ENCODE measurements around the gene GSN. TPM values are rescaled to one million over a fixed set of nuclear protein-coding genes. Genes with fewer than 3 reads are reported as not detected.
A peak's percentile ranks its signal among the peaks of the same experiment; 100 is the strongest.

GSN gene
- total RNA-seq, 1 donor from 2014 or later = 72.1 TPM

DNA sequence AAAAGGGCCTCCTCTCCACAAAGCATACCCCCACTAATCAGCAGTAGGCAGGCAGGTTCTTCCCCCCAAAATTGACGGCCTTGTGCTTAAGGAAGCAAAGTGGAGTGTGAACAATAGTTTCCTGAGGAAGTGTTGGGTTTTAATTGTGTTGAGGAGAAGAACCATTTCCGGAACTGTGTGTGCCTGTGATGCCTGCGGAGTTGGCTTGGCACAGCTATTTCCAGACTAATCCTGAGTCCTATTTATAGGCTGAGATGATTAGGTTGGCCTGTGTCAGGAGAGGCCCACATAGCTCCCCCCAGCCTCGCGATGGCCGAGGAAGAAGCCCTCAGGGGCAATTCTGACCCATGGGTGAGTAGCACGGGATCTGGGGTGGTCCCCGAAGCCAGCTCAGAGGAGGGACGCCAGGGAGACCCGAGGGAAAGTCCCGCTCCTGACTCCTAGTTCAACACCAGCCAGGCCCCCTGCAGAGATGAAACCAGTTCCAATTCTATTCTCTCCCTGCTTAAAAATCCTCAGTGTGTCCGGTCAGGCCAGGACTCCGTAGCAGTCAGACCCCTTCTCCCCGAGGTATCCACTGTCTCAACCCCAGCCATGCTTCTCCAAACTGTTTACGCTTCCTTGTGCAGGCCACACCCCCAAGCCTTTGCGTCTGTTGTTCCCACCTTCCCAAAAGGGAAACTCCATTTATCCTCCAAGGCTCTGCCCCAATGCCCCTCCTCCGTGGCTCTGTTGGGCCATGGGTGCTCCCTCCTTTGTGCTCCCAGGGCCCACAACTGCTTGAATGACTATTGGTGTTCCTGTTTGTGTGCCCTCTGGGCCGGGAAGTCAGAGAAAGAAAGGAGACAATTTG, 18.1 kb downstream of the GSN start:
- peaks cover 5% of the 10 kb centered on the region for H3K27me3 Mint-ChIP-seq (ENCODE audit: insufficient read depth, low read depth)
- Histone ChIP-seq H3K79me2 (ENCODE audit: low read depth) (no peaks in the 10 kb centered on the region), H3F3A (ENCODE audit: low read depth) (peaks cover 60% of the 10 kb centered on the region), H3K27me3 (peaks cover 36% of the 10 kb centered on the region), H3K9ac (no peak overlapping the region), H3K9me3 (ENCODE audit: low read depth) (no peaks in the 10 kb centered on the region), H3K4me2 (peak overlapping the region; percentile 71), H2AFZ (replicated peaks) (no peak overlapping the region), H3K4me1 (peaks cover 54% of the 10 kb centered on the region), H3K27ac (no peak overlapping the region), H3K36me3 (no peaks in the 10 kb centered on the region), H3K4me3 (peak overlapping the region; percentile 16), H4K20me1 (ENCODE audit: low read depth) (peaks cover 32% of the 10 kb centered on the region)
- peak overlapping the region; percentile 78 for H3K27ac Mint-ChIP-seq
- TF ChIP-seq EZH2phosphoT487 (IDR thresholded peaks at IDR 0.05) = no peak
- TF ChIP-seq EZH2 (IDR thresholded peaks at IDR 0.05) = no peak
- TF ChIP-seq, protein P1, sequence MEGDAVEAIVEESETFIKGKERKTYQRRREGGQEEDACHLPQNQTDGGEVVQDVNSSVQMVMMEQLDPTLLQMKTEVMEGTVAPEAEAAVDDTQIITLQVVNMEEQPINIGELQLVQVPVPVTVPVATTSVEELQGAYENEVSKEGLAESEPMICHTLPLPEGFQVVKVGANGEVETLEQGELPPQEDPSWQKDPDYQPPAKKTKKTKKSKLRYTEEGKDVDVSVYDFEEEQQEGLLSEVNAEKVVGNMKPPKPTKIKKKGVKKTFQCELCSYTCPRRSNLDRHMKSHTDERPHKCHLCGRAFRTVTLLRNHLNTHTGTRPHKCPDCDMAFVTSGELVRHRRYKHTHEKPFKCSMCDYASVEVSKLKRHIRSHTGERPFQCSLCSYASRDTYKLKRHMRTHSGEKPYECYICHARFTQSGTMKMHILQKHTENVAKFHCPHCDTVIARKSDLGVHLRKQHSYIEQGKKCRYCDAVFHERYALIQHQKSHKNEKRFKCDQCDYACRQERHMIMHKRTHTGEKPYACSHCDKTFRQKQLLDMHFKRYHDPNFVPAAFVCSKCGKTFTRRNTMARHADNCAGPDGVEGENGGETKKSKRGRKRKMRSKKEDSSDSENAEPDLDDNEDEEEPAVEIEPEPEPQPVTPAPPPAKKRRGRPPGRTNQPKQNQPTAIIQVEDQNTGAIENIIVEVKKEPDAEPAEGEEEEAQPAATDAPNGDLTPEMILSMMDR (IDR thresholded peaks at IDR 0.05) = no peak
- peaks cover 2% of the 10 kb centered on the region for H3K9me3 Mint-ChIP-seq
- DNase-seq (ENCODE audit: low spot score) = peak; percentile 45
- peaks cover 70% of the 10 kb centered on the region for H3K4me1 Mint-ChIP-seq
- peak overlapping the region; percentile 67 for H3K4me3 Mint-ChIP-seq
- peaks cover 2% of the 10 kb centered on the region for H3K36me3 Mint-ChIP-seq

DNA sequence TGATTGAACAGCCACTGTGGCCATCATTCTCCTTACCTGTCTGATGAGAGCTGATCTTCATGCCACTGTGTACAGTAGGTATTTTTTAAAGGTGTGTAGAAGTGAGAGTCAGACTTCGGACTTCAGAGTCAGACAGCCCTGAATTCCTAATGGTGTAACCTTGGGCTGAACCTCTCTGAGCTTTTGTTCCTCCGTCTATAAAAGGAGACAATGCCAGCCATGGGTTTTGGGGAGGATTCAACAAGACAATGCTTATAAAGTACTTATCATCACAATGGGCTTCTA, 18.7 kb downstream of the GSN start:
- H3K9ac ChIP-seq = no peak overlapping the region
- Mint-ChIP-seq H3K27me3 (ENCODE audit: insufficient read depth, low read depth) (peaks cover 5% of the 10 kb centered on the region), H3K36me3 (peaks cover 2% of the 10 kb centered on the region), H3K4me3 (no peak overlapping the region), H3K9me3 (peaks cover 2% of the 10 kb centered on the region), H3K4me1 (peaks cover 68% of the 10 kb centered on the region), H3K27ac (peak overlapping the region; percentile 78)
- DNase-seq (ENCODE audit: low spot score) = no peak
- H3K4me3 ChIP-seq = peak overlapping the region; percentile 16
- H3K9me3 ChIP-seq (ENCODE audit: low read depth) = no peaks in the 10 kb centered on the region
- H4K20me1 ChIP-seq (ENCODE audit: low read depth) = peaks cover 32% of the 10 kb centered on the region
- H3K27me3 ChIP-seq = peaks cover 30% of the 10 kb centered on the region
- peaks cover 54% of the 10 kb centered on the region for H3K4me1 ChIP-seq
- H3K27ac ChIP-seq = no peak overlapping the region
- no peak for TF ChIP-seq EZH2 (IDR thresholded peaks at IDR 0.05)
- TF ChIP-seq EZH2phosphoT487 (IDR thresholded peaks at IDR 0.05) = no peak
- TF ChIP-seq, protein P1 (IDR thresholded peaks at IDR 0.05) = no peak
- peak overlapping the region; percentile 71 for H3K4me2 ChIP-seq
- H3K79me2 ChIP-seq (ENCODE audit: low read depth) = no peaks in the 10 kb centered on the region
- H3F3A ChIP-seq (ENCODE audit: low read depth) = peaks cover 60% of the 10 kb centered on the region
- no peak overlapping the region for H2AFZ ChIP-seq (replicated peaks)
- no peaks in the 10 kb centered on the region for H3K36me3 ChIP-seq

DNA sequence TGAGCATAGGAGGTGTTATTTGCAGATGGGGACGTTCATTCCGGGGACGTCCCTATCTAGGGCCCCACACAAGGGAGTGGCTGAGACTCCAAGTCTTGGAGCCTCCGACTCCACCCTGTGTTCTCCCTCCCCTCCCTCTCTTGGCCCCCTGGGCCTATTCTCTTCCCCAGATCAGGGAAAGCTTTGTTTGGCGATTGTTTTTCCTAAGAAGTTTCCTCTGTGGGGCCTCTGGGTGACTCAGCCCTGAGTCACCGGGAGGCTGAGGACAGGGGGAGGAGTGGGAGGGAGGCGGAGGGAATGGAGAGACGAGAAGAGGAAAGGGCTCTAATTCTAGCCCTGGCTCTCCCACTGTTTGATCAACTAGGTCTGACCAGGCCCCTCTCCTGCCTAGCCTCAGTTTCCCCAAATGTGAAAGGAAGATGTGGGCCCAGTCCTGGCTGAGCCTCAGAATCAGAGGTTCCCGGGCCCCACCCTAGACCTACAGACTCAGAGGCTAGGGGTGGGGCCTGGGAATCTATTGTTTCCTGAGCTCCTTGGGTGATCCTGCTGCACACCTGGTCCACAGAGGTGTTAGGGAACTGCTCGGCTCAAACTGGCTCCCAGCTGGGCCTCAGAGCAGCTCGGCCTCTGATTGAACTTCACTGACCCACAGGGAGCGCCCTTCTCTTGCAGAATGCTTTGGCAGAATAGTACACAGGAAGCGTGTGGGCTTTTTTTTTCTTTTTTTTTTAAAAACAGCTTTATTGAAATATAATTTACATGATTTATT, 19.2 kb downstream of the GSN start:
- Histone ChIP-seq H2AFZ (replicated peaks) (no peak overlapping the region), H3F3A (ENCODE audit: low read depth) (peaks cover 60% of the 10 kb centered on the region), H3K27ac (no peak overlapping the region), H3K9ac (no peak overlapping the region), H4K20me1 (ENCODE audit: low read depth) (peaks cover 32% of the 10 kb centered on the region), H3K79me2 (ENCODE audit: low read depth) (no peaks in the 10 kb centered on the region), H3K4me3 (peak overlapping the region; percentile 16), H3K27me3 (peaks cover 26% of the 10 kb centered on the region), H3K9me3 (ENCODE audit: low read depth) (no peaks in the 10 kb centered on the region), H3K36me3 (no peaks in the 10 kb centered on the region), H3K4me2 (peak overlapping the region; percentile 71), H3K4me1 (peaks cover 54% of the 10 kb centered on the region)
- TF ChIP-seq, protein P1 (IDR thresholded peaks at IDR 0.05) = no peak
- TF ChIP-seq EZH2 (IDR thresholded peaks at IDR 0.05) (no peak), EZH2phosphoT487 (IDR thresholded peaks at IDR 0.05) (no peak)
- Mint-ChIP-seq H3K27me3 (ENCODE audit: insufficient read depth, low read depth) (peaks cover 5% of the 10 kb centered on the region), H3K4me3 (no peak overlapping the region), H3K36me3 (peaks cover 2% of the 10 kb centered on the region), H3K27ac (peak overlapping the region; percentile 78), H3K4me1 (peaks cover 66% of the 10 kb centered on the region), H3K9me3 (peaks cover 2% of the 10 kb centered on the region)
- DNase-seq (ENCODE audit: low spot score) = peak; percentile 83

Measured in neural progenitor cell (in vitro differentiated cells).